PC-3 (cell line): ENCODE measurements around the gene ARL5A.

ENCODE experiments used
- CTCF ChIP-seq: fragments of 300-600 bp; sonication (generic); conservative IDR thresholded peaks from 2 replicates; pipeline ENCODE4 v1.5.1; 2017; ENCODE audit warnings: antibody characterized with exemption, low read depth, mild to moderate bottlenecking, low read length
- EZH2 ChIP-seq: fragments of 300-600 bp; sonication (generic); IDR thresholded peaks from one replicate; pipeline ENCODE4 v1.6.1; 2017; ENCODE audit warnings: antibody characterized with exemption, mild to moderate bottlenecking, low read length; ENCODE audit not compliant: unreplicated experiment
- EZH2phosphoT487 ChIP-seq: fragments of 300-600 bp; sonication (generic); IDR thresholded peaks from 2 replicates; pipeline ENCODE4 v1.6.1; 2018; ENCODE audit warnings: mild to moderate bottlenecking, antibody characterized with exemption, low read length, borderline replicate concordance

DNA sequence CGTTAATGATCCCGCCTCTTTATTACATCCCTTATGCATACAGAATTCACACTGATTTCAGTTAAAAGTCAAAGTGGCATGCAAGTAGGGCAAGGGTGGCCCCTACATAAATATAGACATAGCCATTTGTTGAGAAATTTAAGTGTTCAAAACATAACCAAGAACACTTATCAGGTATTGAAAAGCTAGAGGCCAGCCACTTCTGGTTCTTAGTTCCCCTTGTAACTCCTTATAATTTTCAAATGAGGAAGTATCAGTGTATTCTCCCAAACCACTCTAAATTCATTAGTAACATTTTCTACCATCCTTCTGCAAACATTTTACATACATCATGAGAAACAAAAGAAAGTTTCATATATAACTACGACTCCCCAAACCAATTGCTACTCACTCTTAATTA is 5.8 kb upstream of the ARL5A start:
- TF ChIP-seq CTCF (no peak), EZH2 (no peak), EZH2phosphoT487 (no peak)
